ENCODE data around the gene QPRT.
"Not testable (repeated sequence)": the region's sequence is repeated elsewhere in the genome, so short reads cannot be mapped to it uniquely, and the experiment has no call there.

Gene QPRT

DNA sequence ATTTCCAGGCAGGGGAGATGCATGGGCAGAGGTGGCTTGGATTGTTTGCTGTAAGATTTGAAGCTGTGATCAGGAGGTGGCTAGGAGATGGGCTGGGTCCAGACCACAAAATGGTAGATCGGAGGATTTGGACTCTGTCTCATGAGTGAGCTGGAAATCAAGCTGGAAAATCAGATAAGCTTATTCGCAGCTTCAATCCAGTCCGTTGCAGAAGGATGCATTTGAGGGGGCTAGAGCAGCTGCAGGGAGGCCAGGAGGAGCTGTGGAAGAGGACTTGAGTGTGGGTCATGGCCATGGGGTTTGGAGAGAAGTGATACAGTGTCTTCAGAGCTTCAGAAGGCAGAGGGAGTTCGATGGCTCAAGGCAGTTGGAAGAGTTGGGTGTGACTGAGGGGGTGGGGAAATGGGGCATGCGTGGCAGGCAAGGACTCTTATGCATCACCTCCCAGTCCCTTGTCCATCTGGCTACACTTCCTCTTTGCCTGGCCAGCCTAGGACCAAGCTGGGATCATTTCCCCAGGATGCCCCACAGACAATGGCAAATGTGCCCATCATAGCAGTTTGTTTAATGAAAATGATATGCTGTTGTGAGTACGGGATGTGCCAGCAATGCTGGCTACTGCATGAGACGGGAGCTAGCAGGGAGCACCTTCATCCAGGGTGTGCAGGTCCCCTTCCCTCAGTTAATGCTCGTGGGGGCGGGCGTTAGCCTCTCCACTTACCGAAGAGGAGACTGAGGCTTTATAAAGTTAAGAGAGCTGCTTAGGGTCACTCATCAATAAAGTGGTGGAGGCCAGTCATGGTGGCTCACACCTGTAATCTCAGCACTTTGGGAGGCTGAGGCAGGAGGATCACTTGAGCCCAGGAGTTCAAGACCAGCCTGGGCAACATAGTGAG, 20.6 kb downstream of the QPRT start:
- ATAC-seq (replicated peaks; ENCODE audit: extremely low read depth, poor library complexity, severe bottlenecking), result no peak

DNA sequence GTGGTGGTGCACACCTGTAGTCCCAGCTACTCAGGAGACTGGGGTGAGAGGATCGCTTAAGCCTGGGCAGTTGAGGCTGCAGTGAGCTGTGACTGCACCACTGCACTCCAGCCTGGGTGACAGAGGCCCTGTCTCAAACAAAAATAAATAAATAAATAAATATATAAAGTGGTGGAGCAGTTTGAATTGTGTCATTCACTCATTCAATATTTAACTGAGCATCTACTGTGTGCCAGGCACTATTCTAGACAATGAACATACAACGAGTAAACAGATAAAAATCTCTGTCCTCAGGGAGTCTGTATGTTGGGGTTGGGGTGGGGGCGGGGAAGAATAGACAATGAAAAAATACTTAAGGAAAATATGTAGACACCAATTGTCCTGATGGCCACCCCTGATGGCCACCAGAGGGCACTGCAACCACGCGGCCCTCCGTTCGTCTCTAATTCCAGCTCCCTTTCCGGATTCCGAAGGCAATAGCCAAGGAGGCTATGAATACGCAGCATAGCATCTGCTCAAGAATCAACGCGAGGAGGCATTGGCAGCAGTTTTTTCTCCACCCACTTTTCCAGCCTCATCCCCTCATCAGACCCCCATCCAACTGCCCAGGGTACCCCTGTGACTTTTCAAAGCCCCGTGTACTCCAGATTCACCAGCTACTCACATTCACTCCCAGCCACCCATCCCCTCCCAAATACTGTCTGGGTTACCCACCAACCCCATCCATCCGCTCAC, 21.4 kb downstream of the QPRT start:
- peak; percentile 62 to 70 for DNase-seq (ENCODE audit: low spot score in 2 of 2)
- Mint-ChIP-seq H3K27me3 (no peaks in the 10 kb centered on the region), H3K4me1 (peaks cover 32% of the 10 kb centered on the region), H3K36me3 (ENCODE audit: insufficient read depth) (peaks cover 19% of the 10 kb centered on the region), H3K4me3 (peak overlapping the region; percentile 75), H3K27ac (ENCODE audit: low read depth) (peak overlapping the region; percentile 98), H3K9me3 (no peaks in the 10 kb centered on the region)
- ATAC-seq (replicated peaks; ENCODE audit: extremely low read depth, poor library complexity, severe bottlenecking), result no peak

More for the DNA sequence above, 20.6 kb downstream of the QPRT start:
- Mint-ChIP-seq H3K4me3 (peak overlapping the region; percentile 2), H3K36me3 (ENCODE audit: insufficient read depth) (peaks cover 19% of the 10 kb centered on the region), H3K27me3 (no peaks in the 10 kb centered on the region), H3K27ac (ENCODE audit: low read depth) (peak overlapping the region; percentile 7), H3K9me3 (no peaks in the 10 kb centered on the region), H3K4me1 (peaks cover 32% of the 10 kb centered on the region)
- no peak for DNase-seq (ENCODE audit: low spot score in 2 of 2)

DNA sequence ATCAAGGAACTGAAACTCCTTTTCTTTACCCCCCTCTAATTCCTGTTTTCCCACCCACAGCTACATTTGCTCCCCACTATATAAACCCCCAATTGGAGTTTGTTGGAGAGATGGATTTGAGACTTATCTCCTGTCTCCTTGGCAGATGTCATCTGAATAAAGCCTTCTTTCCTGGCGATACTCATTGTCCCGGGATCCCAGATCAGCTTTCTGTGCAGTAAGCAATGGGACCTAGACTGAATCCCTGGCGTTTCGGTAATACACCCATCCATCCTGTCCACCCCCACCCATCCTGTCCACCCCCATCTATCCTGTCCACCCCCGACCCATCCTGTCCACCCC, 22.2 kb downstream of the QPRT start:
- DNase-seq (ENCODE audit: low spot score in 2 of 2) (no peak), ATAC-seq (replicated peaks; ENCODE audit: extremely low read depth, poor library complexity, severe bottlenecking) (no peak)
- H3K9me3 Mint-ChIP-seq, result no peaks in the 10 kb centered on the region
- peaks cover 32% of the 10 kb centered on the region for H3K4me1 Mint-ChIP-seq
- no peaks in the 10 kb centered on the region for H3K27me3 Mint-ChIP-seq
- H3K4me3 Mint-ChIP-seq, result peak overlapping the region; percentile 75
- peak overlapping the region; percentile 98 for H3K27ac Mint-ChIP-seq (ENCODE audit: low read depth)
- peaks cover 17% of the 10 kb centered on the region for H3K36me3 Mint-ChIP-seq (ENCODE audit: insufficient read depth)

DNA sequence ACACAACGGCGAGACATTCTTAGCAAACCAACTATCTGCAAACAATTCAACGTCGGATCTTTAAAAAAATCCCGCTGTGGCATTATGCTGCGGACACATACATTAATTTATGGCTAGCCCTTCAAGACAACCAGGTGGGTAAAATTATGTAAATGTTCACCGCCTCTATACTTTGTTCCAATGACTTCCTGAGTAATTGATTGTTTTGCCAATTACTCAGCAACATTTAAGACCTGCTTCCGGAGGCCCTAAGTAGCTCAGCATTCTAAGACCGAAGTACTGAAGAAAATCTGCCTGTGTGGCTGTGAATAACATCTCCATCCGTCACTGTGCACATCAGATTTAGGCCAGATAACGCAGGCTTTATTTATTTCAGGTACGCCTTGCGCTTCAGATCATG, 23.3 kb downstream of the QPRT start:
- Mint-ChIP-seq H3K27me3 (no peaks in the 10 kb centered on the region), H3K27ac (ENCODE audit: low read depth) (peak overlapping the region; percentile 98), H3K4me1 (peaks cover 32% of the 10 kb centered on the region), H3K36me3 (ENCODE audit: insufficient read depth) (peaks cover 17% of the 10 kb centered on the region), H3K9me3 (no peaks in the 10 kb centered on the region), H3K4me3 (peak overlapping the region; percentile 75)
- DNase-seq (ENCODE audit: low spot score in 2 of 2) (peak in 1 of 2 donors; percentile 60), ATAC-seq (replicated peaks; ENCODE audit: extremely low read depth, poor library complexity, severe bottlenecking) (peak; percentile 82)

DNA sequence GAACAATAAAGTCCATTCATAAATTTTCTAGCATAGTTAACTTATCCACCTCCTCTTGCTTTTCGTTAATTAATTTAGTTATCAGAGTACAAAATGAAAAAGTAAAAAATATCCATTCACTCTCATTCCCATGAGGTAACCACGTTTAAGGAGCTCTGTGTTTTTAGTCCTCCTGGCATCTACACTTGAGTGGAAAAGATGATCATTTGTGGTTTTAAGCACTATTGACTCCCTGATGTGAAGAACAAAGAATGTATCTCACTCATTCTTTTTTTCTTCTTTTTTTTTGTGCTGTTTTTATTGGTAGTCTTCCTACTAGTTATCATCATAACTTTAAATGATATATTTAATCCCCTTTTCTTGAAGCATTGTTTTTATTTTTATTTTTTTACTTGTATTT, 26.1 kb downstream of the QPRT start:
- peaks cover 17% of the 10 kb centered on the region for H3K36me3 Mint-ChIP-seq (ENCODE audit: insufficient read depth)
- no peaks in the 10 kb centered on the region for H3K9me3 Mint-ChIP-seq
- peaks cover 36% of the 10 kb centered on the region for H3K4me1 Mint-ChIP-seq
- no peaks in the 10 kb centered on the region for H3K27me3 Mint-ChIP-seq
- DNase-seq (ENCODE audit: low spot score in 2 of 2) (no peak), ATAC-seq (replicated peaks; ENCODE audit: extremely low read depth, poor library complexity, severe bottlenecking) (no peak)
- H3K27ac Mint-ChIP-seq (ENCODE audit: low read depth), result peak overlapping the region; percentile 67
- no peak overlapping the region for H3K4me3 Mint-ChIP-seq

DNA sequence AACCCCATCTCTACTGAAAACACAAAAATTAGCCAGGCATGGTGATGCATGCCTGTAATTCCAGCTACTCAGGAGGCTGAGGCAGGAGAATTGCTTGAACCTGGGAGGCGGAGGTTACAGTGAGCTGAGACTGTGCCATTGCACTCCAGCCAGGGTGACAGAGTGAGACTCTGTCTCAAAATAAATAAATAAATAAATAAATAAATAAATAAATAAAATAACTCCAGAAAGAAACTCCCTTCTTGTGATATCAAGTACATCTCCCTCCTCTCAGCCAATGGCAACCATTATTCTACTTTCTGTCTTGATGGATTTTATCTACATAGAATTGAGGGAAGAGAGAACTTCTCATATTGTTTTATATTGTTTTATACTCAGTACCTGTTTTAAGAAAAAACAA, 28.2 kb downstream of the QPRT start:
- H3K4me1 Mint-ChIP-seq, result peaks cover 27% of the 10 kb centered on the region
- DNase-seq (ENCODE audit: low spot score in 2 of 2); H3K27me3 Mint-ChIP-seq; H3K9me3 Mint-ChIP-seq; H3K4me3 Mint-ChIP-seq; H3K36me3 Mint-ChIP-seq (ENCODE audit: insufficient read depth); ATAC-seq (replicated peaks; ENCODE audit: extremely low read depth, poor library complexity, severe bottlenecking); H3K27ac Mint-ChIP-seq (ENCODE audit: low read depth): not testable (repeated sequence)

DNA sequence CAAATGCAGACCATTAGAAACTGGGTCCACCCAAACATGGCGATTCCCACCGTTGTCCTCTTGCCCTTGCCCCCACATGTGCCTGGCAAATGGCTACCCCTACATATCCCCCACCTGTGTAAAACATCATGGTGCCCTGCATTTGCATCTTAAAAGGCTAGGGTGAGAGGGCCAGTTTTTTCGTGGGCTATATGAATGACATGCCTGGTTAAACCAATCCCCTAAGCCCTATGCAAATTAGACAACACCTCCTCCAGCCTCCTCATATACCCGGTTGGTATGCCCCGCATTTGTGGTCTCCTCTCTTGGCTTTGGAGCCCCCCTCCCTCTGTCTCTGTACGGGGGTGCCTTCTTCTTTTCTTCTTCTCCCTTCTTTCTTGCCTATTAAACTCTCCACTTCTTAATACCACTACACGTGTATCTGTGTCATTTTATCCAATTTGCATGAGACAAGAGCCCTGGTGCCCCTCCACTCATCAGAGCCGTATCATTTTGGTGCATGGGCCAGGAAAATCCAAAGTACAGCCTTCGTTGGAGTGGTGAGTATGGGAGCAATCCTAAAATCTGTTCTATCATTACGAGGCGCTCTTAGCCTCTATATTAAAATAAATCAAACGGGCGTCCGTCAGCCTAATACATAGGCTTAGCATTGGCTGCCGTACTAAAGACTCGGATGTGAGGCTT, 30.1 kb downstream of the QPRT start:
- H3K9me3 Mint-ChIP-seq, result no peaks in the 10 kb centered on the region

DNA sequence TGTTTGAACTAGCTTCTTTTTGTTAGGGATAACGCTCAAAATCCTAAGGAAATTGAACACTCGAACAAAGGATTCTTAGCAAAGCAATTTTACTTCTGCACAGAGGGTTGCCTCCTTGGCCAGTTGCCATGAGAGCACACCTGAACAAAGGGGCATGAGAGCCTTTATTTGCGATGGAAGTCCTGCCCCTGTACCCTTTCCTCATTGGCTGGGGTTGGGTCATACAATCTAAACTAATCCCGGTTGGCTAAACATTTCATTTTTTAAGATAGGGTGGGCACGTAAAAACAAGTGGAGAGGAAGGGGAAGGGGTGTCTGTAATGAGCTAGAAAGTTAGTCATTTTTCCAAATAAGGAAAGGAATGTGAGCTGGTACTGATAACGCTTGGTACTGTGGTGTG, 30.7 kb downstream of the QPRT start:
- H3K36me3 Mint-ChIP-seq (ENCODE audit: insufficient read depth); DNase-seq (ENCODE audit: low spot score in 2 of 2); H3K27ac Mint-ChIP-seq (ENCODE audit: low read depth); H3K9me3 Mint-ChIP-seq; ATAC-seq (replicated peaks; ENCODE audit: extremely low read depth, poor library complexity, severe bottlenecking); H3K4me3 Mint-ChIP-seq; H3K27me3 Mint-ChIP-seq: not testable (repeated sequence)
- peaks cover 14% of the 10 kb centered on the region for H3K4me1 Mint-ChIP-seq

More for the DNA sequence above, 30.1 kb downstream of the QPRT start:
- Mint-ChIP-seq H3K4me3 (no peak overlapping the region), H3K4me1 (peaks cover 14% of the 10 kb centered on the region), H3K27ac (ENCODE audit: low read depth) (peak overlapping the region; percentile 60), H3K36me3 (ENCODE audit: insufficient read depth) (peaks cover 2% of the 10 kb centered on the region), H3K27me3 (no peaks in the 10 kb centered on the region)
- ATAC-seq (replicated peaks; ENCODE audit: extremely low read depth, poor library complexity, severe bottlenecking) (no peak), DNase-seq (ENCODE audit: low spot score in 2 of 2) (no peak)

DNA sequence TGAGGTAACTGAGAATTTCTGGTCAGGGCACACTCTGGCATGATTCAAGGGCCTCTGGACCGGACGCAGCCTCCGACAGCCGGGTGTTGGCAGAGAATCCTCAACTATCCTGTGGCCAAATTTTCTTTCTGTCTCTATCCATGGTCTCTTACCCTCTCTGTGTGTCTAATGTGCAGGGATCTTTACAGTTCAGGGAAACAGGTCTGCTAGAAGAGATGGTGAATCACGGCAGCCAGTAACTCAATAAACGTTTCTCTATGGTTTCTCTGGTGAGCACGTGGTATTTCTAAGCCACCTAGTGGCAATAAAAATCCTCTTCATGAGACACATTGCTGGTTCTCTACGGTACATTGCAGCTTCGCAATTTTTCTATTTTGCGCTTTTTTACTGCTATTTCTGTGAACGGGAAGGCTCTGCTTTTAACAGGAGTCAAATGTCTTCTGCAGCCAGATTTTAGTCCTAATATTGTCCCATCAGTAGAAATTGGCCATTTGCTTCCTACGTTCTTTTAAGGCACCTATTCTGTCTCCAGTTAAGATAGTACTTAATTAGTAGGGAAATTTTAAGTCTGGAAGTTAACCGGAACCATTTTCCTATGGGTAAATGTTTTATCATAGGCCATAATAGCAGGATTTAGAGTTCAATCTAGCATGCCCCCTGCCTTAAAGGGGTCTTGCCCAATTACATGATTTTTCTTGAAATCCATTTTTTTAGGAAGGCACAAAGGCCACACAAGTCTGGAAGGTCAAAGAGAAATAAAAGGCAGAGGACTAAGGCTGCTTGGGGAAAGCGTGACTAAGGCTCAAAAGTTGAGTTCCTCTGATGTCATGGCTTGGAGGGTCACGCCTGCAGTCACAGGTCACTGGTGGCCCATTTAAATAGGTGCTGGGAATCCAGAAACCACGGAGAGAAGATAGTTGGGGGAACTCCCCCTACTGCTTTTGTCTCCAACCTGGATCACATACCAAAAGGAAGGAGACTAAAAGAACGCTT, 31.5 kb downstream of the QPRT start:
- H3K27ac Mint-ChIP-seq (ENCODE audit: low read depth), result peak overlapping the region; percentile 13
- H3K9me3 Mint-ChIP-seq, result no peaks in the 10 kb centered on the region

DNA sequence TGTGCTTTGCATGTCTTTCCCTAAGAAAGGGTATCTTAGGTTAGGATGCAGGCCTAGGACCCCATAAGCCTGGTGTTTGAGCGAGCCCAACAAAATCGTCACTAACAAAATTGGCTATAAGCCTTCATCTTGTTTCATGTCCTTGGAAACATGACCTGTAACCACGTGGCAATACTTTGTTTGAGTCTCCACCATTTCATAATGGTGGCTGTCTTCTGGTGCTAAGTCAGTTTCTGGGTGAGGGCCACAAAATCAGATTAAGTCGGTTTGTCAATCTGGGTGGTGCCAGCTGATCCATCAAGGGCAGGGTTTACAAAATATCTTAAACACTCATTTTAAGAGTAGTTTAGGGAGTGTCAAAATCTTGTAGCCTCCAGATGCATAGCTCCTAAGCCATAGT, 33.8 kb downstream of the QPRT start:
- Mint-ChIP-seq H3K36me3 (ENCODE audit: insufficient read depth) (peaks cover 2% of the 10 kb centered on the region), H3K27ac (ENCODE audit: low read depth) (no peak overlapping the region)

More for the DNA sequence above, 31.5 kb downstream of the QPRT start:
- DNase-seq (ENCODE audit: low spot score in 2 of 2) (peak in 1 of 2 donors; percentile 43), ATAC-seq (replicated peaks; ENCODE audit: extremely low read depth, poor library complexity, severe bottlenecking) (peak; percentile 93)
- no peak overlapping the region for H3K4me3 Mint-ChIP-seq
- H3K27me3 Mint-ChIP-seq, result no peaks in the 10 kb centered on the region
- H3K36me3 Mint-ChIP-seq (ENCODE audit: insufficient read depth), result peaks cover 2% of the 10 kb centered on the region
- peaks cover 14% of the 10 kb centered on the region for H3K4me1 Mint-ChIP-seq

DNA sequence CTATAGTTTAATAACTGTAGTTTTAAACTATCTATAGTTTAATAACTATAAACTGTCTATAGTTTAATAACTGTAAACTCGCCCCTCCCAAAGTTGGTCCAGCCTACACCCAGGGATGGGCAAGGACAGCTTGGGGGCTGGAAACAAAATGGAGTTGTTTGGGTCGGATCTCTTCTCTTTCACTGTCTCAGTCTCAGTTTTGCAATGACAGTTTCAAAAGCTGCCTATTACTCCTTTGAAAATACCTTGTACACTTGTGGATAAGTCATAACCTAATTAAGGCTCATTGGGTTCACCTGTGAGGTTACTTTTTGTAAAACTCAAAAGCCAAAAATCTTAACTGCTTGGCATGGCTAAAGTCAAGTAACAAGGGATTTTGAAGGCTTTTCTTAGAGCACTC, 35.4 kb downstream of the QPRT start:
- Mint-ChIP-seq H3K9me3 (no peaks in the 10 kb centered on the region), H3K4me3 (no peak overlapping the region), H3K36me3 (ENCODE audit: insufficient read depth) (peaks cover 2% of the 10 kb centered on the region), H3K4me1 (peaks cover 18% of the 10 kb centered on the region), H3K27me3 (no peaks in the 10 kb centered on the region), H3K27ac (ENCODE audit: low read depth) (no peak overlapping the region)
- no peak for DNase-seq (ENCODE audit: low spot score in 2 of 2)
- ATAC-seq (replicated peaks; ENCODE audit: extremely low read depth, poor library complexity, severe bottlenecking), result no peak

More for the DNA sequence above, 33.8 kb downstream of the QPRT start:
- Mint-ChIP-seq H3K9me3 (no peaks in the 10 kb centered on the region), H3K4me1 (peaks cover 14% of the 10 kb centered on the region), H3K4me3 (no peak overlapping the region), H3K27me3 (no peaks in the 10 kb centered on the region)
- DNase-seq (ENCODE audit: low spot score in 2 of 2) (no peak), ATAC-seq (replicated peaks; ENCODE audit: extremely low read depth, poor library complexity, severe bottlenecking) (no peak)
